DOHH2 (cell line): ENCODE results near the gene PPCDC.

Source experiments
- H3F3A ChIP-seq: fragments of 200-600 bp; sonication (generic), shearing (Covaris generic); 2 replicates; pipeline ENCODE4 v1.6.0; 2016; ENCODE audit warnings: antibody characterized with exemption, mild to moderate bottlenecking; ENCODE audit not compliant: control insufficient read depth, insufficient read depth
- H3K27ac ChIP-seq: fragments of 200-600 bp; sonication (generic); 2 replicates; pipeline ENCODE4 v1.5.1; 2014; ENCODE audit warnings: low read depth, mild to moderate bottlenecking, low read length, moderate library complexity
- H3K27me3 ChIP-seq: fragments of 200-600 bp; sonication (generic); 2 replicates; pipeline ENCODE4 v1.6.1; 2014; ENCODE audit warnings: mild to moderate bottlenecking, low read length, mixed read lengths; ENCODE audit not compliant: control insufficient read depth
- H3K36me3 ChIP-seq: fragments of 200-600 bp; sonication (generic); 2 replicates; pipeline ENCODE4 v1.6.1; 2014; ENCODE audit warnings: mild to moderate bottlenecking, low read length, moderate library complexity, mixed read lengths; ENCODE audit not compliant: control insufficient read depth
- H3K4me1 ChIP-seq: fragments of 200-600 bp; sonication (generic); 2 replicates; pipeline ENCODE4 v1.6.1; 2014; ENCODE audit warnings: mild to moderate bottlenecking, low read length, mixed read lengths; ENCODE audit not compliant: control insufficient read depth
- H3K4me2 ChIP-seq: fragments of 200-600 bp; sonication (generic); 2 replicates; pipeline ENCODE4 v1.6.0; 2014; ENCODE audit warnings: mild to moderate bottlenecking, low read length, moderate library complexity
- H3K4me3 ChIP-seq: fragments of 200-600 bp; sonication (generic); 2 replicates; pipeline ENCODE4 v1.5.1; 2014; ENCODE audit warnings: mild to moderate bottlenecking, low read length, mixed read lengths
- H3K79me2 ChIP-seq: fragments of 200-600 bp; sonication (generic); 2 replicates; pipeline ENCODE4 v1.6.1; 2014; ENCODE audit warnings: mild to moderate bottlenecking, low read length, mixed read lengths; ENCODE audit not compliant: control insufficient read depth
- H3K9me2 ChIP-seq: fragments of 200-600 bp; sonication (generic); replicated peaks from 2 replicates; pipeline ENCODE4 v1.6.1; 2014; ENCODE audit warnings: mild to moderate bottlenecking, low read length, mixed read lengths; ENCODE audit not compliant: control insufficient read depth
- H3K9me3 ChIP-seq: fragments of 200-600 bp; sonication (generic); 2 replicates; pipeline ENCODE4 v1.6.1; 2014; ENCODE audit warnings: antibody characterized with exemption, low read length, mixed read lengths; ENCODE audit not compliant: control insufficient read depth, insufficient read depth
- H4K20me1 ChIP-seq: fragments of 200-600 bp; sonication (generic); 2 replicates; pipeline ENCODE4 v1.6.0; 2014; ENCODE audit warnings: low read depth, mild to moderate bottlenecking, antibody characterized with exemption, low read length, moderate library complexity; ENCODE audit not compliant: control insufficient read depth, insufficient read depth
- EZH2phosphoT487 ChIP-seq: fragments of 200-600 bp; sonication (generic); IDR thresholded peaks from 2 replicates; pipeline ENCODE4 v1.6.1; 2017; ENCODE audit warnings: borderline replicate concordance, mild to moderate bottlenecking, antibody characterized with exemption, low read length, moderate library complexity, mixed read lengths
- TF ChIP-seq, protein P1 (sequence below): fragments of 200-600 bp; sonication (generic); IDR thresholded peaks from one replicate; pipeline ENCODE4 v1.5.1; 2014; ENCODE audit warnings: antibody characterized with exemption, mild to moderate bottlenecking, low read depth, low read length; ENCODE audit not compliant: poor library complexity, severe bottlenecking

The PPCDC gene

GRCh38 chr15:75008221-75008625 is 15.2 kb upstream of the PPCDC start:
- Histone ChIP-seq H3K27ac (peak overlapping the region; percentile 96), H3F3A (peaks cover 27% of the 10 kb centered on the region), H3K4me3 (peak overlapping the region; percentile 87), H3K36me3 (peaks cover 31% of the 10 kb centered on the region), H4K20me1 (no peaks in the 10 kb centered on the region), H3K4me1 (peaks cover 59% of the 10 kb centered on the region), H3K27me3 (no peaks in the 10 kb centered on the region), H3K79me2 (peaks cover 22% of the 10 kb centered on the region), H3K4me2 (peak overlapping the region; percentile 96), H3K9me3 (no peaks in the 10 kb centered on the region), H3K9me2 (no peaks in the 10 kb centered on the region)
- TF ChIP-seq, protein P1, sequence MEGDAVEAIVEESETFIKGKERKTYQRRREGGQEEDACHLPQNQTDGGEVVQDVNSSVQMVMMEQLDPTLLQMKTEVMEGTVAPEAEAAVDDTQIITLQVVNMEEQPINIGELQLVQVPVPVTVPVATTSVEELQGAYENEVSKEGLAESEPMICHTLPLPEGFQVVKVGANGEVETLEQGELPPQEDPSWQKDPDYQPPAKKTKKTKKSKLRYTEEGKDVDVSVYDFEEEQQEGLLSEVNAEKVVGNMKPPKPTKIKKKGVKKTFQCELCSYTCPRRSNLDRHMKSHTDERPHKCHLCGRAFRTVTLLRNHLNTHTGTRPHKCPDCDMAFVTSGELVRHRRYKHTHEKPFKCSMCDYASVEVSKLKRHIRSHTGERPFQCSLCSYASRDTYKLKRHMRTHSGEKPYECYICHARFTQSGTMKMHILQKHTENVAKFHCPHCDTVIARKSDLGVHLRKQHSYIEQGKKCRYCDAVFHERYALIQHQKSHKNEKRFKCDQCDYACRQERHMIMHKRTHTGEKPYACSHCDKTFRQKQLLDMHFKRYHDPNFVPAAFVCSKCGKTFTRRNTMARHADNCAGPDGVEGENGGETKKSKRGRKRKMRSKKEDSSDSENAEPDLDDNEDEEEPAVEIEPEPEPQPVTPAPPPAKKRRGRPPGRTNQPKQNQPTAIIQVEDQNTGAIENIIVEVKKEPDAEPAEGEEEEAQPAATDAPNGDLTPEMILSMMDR, result no peak
- no peak for TF ChIP-seq EZH2phosphoT487

- no peaks in the 10 kb centered on the region for H3K9me2 ChIP-seq
- peaks cover 27% of the 10 kb centered on the region for H3F3A ChIP-seq
- H3K27me3 ChIP-seq, result no peaks in the 10 kb centered on the region
- peak overlapping the region; percentile 96 for H3K4me2 ChIP-seq
- H3K4me3 ChIP-seq, result peak overlapping the region; percentile 87
- peaks cover 22% of the 10 kb centered on the region for H3K79me2 ChIP-seq
- peaks cover 59% of the 10 kb centered on the region for H3K4me1 ChIP-seq
- no peaks in the 10 kb centered on the region for H3K9me3 ChIP-seq
- no peaks in the 10 kb centered on the region for H4K20me1 ChIP-seq
- H3K36me3 ChIP-seq, result peaks cover 31% of the 10 kb centered on the region
- peak overlapping the region; percentile 96 for H3K27ac ChIP-seq
- no peak for TF ChIP-seq EZH2phosphoT487
- TF ChIP-seq, protein P1, result no peak
Observed at GRCh38 chr15:75008629-75009326, 14.6 kb upstream of the PPCDC start.

DNA sequence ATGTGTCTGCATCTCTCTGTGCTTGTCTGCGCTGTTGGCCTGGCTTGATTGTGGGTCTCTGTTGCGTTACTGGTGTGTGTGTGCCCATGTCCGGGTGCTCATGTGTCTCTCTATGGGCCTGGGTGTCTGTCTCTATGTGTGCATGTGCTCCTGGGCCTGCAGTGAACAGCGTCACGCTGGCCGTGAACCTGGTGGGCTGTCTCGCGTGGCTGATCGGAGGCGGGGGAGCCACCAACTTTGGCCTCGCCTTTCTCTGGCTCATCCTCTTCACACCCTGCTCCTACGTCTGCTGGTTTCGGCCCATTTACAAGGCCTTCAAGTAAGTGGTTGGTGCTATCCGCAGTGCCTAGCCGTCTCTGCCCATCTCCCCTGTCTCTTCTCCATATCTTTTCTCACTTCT is 7.0 kb upstream of the PPCDC start:
- Histone ChIP-seq H3K79me2 (peaks cover 4% of the 10 kb centered on the region), H3K27me3 (no peaks in the 10 kb centered on the region), H3K9me3 (no peaks in the 10 kb centered on the region), H3K27ac (no peak overlapping the region), H4K20me1 (no peaks in the 10 kb centered on the region), H3F3A (no peaks in the 10 kb centered on the region), H3K4me3 (no peak overlapping the region), H3K4me2 (no peak overlapping the region), H3K36me3 (peaks cover 41% of the 10 kb centered on the region), H3K9me2 (no peaks in the 10 kb centered on the region), H3K4me1 (peaks cover 22% of the 10 kb centered on the region)
- TF ChIP-seq, protein P1, result no peak
- no peak for TF ChIP-seq EZH2phosphoT487
